ENCODE data around the gene COL13A1.

GRCh38 chr10:69988094-69988493 lies 186.4 kb downstream of the COL13A1 start:
- TF ChIP-seq CTCF (IDR thresholded peaks at IDR 0.05 in 8 of 11, conservative IDR thresholded peaks at IDR 0.05 in 3 of 11) (no peak), POLR2AphosphoS5 (IDR thresholded peaks at IDR 0.05) (no peak)
